22Rv1 (cell line): ENCODE results near the gene FLT4.

Source experiments
- H3K27ac ChIP-seq: fragments of 450-650 bp; 2 replicates; pipeline ENCODE4 v1.5.1; 2017
- ZFX ChIP-seq: fragments of 450-650 bp; IDR thresholded peaks from 2 replicates; pipeline ENCODE4 v1.6.1; 2017; ENCODE audit warnings: antibody characterized with exemption, borderline replicate concordance
- TF ChIP-seq, protein P1 (sequence below): fragments of 450-650 bp; IDR thresholded peaks from 2 replicates; pipeline ENCODE4 v1.5.1; 2017; ENCODE audit warnings: mild to moderate bottlenecking

FLT4 gene

DNA sequence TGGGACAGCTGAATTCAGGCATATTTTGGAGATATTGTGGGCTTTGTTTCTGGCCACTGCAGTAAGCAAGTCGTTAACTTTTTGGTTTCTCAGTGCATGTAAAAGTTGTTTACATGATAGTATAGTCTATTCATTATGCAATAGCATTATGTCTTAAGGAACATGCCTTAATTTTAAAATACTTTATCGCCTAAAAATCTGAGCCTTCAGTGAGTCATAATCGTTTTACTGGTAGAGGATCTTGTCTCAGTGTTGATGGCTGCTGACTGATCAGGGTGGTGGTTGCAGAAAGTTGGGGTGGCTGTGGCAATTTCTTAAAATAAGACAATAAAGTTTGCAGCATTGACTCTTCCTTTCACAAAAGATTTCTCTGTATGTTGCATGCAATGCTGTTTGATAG, 63.2 kb downstream of the FLT4 start:
- H3K27ac ChIP-seq, result no peak overlapping the region
- TF ChIP-seq, protein P1, sequence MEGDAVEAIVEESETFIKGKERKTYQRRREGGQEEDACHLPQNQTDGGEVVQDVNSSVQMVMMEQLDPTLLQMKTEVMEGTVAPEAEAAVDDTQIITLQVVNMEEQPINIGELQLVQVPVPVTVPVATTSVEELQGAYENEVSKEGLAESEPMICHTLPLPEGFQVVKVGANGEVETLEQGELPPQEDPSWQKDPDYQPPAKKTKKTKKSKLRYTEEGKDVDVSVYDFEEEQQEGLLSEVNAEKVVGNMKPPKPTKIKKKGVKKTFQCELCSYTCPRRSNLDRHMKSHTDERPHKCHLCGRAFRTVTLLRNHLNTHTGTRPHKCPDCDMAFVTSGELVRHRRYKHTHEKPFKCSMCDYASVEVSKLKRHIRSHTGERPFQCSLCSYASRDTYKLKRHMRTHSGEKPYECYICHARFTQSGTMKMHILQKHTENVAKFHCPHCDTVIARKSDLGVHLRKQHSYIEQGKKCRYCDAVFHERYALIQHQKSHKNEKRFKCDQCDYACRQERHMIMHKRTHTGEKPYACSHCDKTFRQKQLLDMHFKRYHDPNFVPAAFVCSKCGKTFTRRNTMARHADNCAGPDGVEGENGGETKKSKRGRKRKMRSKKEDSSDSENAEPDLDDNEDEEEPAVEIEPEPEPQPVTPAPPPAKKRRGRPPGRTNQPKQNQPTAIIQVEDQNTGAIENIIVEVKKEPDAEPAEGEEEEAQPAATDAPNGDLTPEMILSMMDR, result no peak
- no peak for TF ChIP-seq ZFX

DNA sequence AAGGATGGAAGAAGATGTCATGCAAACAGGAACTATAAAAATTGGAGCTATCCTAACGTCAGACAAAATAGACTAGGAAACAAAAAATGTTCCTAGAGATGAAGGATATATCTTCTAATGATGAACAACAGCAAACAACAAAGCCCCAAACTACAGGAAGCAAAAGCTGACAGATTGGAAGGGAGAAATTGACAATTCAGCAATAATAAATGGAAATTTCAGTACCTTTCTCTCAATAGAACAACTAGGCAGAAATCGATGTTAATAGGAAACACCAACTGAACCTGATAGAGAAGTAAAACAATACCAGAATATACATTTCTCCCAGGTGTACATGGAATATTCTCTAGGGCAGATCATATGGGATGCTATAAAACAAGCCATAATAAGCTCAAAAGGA, 65.7 kb downstream of the FLT4 start:
- H3K27ac ChIP-seq, result no peak overlapping the region
- no peak for TF ChIP-seq ZFX
- TF ChIP-seq, protein P1, result no peak

DNA sequence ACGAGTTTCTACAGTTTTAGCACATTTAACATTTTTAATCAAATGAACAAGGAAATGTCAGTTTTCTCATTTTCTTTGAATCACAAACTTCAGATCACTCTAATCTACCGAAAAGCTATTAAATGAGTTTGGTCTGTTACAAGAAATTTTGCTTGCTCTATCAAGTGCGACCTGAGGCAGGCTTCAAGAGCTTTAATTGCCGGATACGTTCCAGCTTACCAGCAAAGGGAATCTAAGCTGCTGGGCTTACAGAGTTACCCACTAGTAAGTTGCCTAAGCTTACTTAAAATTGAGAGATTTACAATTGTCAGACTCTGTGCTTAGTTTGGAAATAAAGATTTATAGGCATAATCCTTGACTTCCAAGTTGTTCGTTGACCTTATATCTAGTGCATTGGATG, 68.7 kb downstream of the FLT4 start:
- TF ChIP-seq ZFX, result no peak
- TF ChIP-seq, protein P1, result no peak
- no peak overlapping the region for H3K27ac ChIP-seq

DNA sequence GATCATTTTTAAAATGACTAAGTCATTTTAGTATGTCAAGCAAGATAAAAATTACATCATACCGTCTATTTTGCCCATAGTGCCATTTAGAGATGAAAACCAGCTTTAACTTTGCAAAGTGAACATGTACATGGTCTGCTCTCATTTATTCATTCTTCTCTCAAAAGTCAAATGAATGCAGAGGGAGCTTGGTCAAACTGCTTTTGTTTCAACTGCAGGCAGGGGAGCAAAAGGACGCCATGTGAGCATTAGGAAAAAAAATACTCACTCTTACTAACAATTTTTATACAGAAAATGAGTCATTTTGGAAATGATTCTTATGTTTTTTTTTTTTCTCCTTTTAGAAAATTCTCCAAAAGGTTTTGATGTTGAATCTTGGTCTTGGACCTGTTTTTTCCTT, 73.8 kb downstream of the FLT4 start:
- TF ChIP-seq, protein P1, result no peak
- TF ChIP-seq ZFX, result no peak
- no peak overlapping the region for H3K27ac ChIP-seq

DNA sequence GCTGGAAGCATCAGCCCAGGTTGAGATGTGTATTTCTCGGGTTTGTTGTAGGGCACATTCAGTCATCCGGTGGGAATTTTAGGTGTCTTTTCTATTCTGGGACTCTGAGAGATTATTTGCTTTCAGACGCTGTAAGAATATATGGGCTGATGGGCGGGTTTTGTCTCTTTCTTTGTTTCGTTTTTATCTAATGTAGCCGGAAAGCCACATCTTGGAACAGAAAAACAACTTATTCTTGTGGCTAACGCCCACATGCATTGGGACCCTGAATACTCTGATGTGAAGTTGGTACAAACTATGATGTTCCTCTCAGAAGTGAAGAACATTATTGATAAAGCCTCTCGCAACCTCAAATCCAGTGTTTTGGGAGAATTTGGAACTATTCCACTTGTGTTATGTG, 80.5 kb downstream of the FLT4 start:
- TF ChIP-seq ZFX, result no peak
- TF ChIP-seq, protein P1, result no peak
- no peak overlapping the region for H3K27ac ChIP-seq

DNA sequence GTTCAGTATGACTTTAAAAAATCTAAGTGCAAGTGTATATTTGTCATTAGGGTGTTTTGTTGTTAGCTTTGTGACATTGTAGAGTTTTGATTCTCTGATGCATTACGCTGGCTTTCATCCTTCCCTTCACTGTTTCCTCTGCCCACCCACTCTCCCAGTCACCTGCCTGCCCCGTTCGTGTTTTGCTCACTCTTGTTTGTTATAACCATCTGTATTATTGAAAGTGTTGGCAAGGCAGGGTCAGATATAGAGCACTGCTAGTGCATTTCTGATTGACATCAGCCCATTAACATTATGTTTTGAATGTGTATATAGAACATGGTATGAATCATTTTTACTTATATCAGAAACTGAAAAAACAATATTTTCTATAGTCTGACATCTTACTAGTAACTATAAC, 85.4 kb downstream of the FLT4 start:
- H3K27ac ChIP-seq, result no peak overlapping the region
- TF ChIP-seq, protein P1, result no peak
- no peak for TF ChIP-seq ZFX

DNA sequence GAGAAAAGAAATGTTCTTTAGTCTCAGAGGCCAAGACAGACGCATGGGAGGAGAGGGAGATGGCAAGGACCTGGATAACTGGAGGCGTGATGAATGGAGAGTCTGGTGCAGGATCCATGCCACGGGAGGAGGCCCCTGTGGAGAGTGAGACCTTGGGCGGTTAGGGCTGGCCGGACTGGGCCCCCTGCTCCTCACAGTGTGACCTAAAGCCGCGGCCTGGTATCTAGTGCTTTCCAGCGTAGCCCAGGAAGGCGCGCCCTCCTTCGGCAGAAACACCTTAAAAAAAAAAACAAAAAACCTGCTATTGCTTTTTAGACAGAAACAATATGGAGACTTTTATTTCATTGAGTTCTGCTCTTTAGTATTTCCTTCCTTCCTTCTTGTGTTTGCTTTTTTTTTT, 91.2 kb downstream of the FLT4 start:
- H3K27ac ChIP-seq, result no peak overlapping the region
- TF ChIP-seq ZFX, result no peak
- TF ChIP-seq, protein P1, result no peak
